ENCODE data around the gene CCL25.
"Not testable (repeated sequence)": the region's sequence is repeated elsewhere in the genome, so short reads cannot be mapped to it uniquely, and the experiment has no call there.

CCL25 gene, protein sequence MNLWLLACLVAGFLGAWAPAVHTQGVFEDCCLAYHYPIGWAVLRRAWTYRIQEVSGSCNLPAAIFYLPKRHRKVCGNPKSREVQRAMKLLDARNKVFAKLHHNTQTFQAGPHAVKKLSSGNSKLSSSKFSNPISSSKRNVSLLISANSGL

GRCh38 chr19:8052464-8052859 is at the start of gene CCL25:
Gene CCL25, plus strand, starts transcription at chr19:8052760. Its CDS starts 290 bp downstream, at chr19:8053050.
- DNase-seq (ENCODE audit: low read depth, low spot score): no peak

DNA sequence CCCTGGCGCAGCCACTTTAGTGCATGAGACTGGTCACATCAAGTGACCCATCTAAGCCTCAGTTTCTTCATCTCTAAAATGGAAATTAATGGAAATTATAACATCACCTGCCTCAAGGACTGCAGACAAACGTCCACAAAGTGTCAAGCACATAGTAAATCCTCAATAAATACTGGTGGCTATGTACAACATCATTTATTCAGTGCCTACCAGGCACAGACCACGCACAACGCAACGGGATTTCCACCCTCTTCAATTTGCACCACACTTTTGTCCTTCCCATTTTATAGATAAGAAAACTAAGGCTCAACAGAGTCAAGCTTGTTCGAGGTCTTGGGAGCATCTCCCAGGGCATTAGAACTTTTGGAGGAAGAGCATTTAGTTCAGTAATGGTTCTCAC is 48.6 kb upstream of the CCL25 start:
- DNase-seq (ENCODE audit: low read depth, low spot score): no peak

- no peak for DNase-seq (ENCODE audit: low read depth, low spot score)
Measured at GRCh38 chr19:8004723-8005513, 47.6 kb upstream of the CCL25 start.

DNA sequence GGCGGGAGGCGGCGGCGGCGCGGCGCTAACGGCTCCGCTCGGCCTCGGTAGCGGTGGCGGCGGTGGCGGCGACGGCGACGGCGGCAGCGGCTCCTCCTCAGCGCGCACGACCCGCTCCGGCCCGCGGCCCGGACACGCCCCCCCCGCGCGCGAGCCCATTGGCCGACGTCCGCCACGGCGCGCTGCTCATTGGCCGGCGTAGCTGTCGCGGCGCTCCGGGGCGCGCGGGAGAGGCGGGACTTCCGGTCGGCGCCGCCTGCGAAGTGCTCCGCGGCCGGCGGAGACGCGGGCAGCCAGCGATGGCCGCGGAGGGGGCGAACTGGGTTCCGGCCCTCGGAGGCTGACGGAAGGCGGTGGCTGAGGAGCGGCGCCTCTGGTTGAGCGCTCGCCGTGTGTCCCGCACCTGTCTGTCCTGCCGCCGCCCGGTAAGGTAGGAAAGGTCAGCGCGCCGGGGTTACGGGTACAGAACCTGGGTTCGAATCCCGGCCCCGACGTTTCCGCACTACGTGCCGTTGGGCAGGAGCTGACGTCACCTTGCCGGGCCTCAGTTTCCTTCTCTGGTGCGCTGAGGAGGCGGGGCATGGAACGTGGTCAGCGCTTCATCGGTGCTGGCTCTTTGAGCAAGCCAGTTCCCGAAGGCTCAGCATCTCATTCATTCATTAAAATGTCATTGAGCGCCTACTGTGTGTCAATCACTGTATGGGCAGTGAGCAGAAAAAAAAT is 46.9 kb upstream of the CCL25 start, which contains the start of gene ELAVL1:
ELAVL1 (minus strand) TSS at position 108 of the 723 bp plus-strand sequence. CDS start 13,826 bp downstream, outside the sequence.
- DNase-seq (ENCODE audit: low read depth, low spot score): peak; percentile 79

DNA sequence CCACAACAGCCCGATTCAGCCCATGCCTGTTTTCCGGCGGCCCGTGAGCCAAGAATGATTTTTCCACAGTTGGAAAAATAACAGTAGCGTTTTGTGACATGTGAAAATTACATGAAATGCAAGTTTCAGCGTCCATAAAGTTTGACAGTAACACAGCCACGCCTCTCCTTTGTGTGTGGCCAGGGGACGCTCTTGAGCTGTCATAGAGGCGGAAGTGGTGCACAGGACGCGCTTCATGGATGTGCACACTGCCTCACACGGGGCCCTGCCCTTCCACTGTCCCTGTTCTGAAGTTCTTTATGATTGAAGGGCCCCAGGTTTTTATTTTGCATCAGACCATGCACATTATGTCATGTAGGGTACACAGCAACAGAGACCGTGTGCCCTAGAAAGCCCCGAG is 34.8 kb upstream of the CCL25 start:
- DNase-seq (ENCODE audit: low read depth, low spot score): no peak

DNA sequence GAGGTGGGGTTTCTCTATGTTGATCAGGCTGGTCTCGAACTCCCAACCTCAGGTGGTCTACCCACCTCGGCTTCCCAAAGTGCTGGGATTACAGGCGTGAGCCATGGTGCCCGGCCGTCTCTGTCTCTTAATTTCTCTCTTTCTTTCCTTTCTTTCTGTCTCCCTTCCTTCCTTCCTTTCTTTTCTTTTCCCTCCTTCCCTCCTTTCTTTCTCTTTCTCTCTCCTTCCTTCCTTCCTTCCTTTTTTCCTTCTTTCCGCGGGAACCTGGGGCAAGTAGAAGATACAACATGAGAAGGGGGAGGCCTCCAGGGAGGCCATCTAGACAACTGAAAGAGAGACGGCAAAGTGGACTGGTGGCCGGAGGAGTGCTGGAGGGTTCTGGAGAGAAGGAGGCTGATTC is 31.9 kb upstream of the CCL25 start:
- no peak for DNase-seq (ENCODE audit: low read depth, low spot score)

GRCh38 chr19:8021374-8021773 is 31.2 kb upstream of the CCL25 start:
- no peak for DNase-seq (ENCODE audit: low read depth, low spot score)

DNA sequence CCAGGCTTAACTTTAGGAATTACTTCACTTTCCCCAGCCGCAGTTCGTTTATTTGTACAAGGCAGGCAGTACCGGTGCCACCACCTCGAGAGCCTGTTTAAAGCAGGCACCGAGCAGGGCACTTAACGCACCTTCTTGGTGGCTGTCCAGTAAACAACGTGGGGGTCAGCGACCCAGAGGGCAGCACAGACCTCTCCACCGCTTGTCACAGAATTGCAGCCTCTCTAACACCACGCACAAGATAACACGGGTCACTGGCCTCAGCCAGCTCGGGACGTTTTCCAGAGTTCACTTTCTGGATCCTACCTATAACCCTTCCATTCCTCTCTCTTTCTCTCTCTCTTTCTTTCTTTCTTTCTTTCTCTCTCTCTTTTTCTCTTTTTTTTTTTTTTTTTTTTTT is 30.3 kb upstream of the CCL25 start:
- no peak for DNase-seq (ENCODE audit: low read depth, low spot score)

GRCh38 chr19:8023371-8023770 is 29.2 kb upstream of the CCL25 start:
- DNase-seq (ENCODE audit: low read depth, low spot score): no peak

GRCh38 chr19:8024256-8024655 is 28.3 kb upstream of the CCL25 start:
- DNase-seq (ENCODE audit: low read depth, low spot score): not testable (repeated sequence)

- DNase-seq (ENCODE audit: low read depth, low spot score): no peak
Measured at GRCh38 chr19:8025316-8025715, 27.2 kb upstream of the CCL25 start.

- no peak for DNase-seq (ENCODE audit: low read depth, low spot score)
Measured at GRCh38 chr19:8028951-8029491, 23.5 kb upstream of the CCL25 start.

DNA sequence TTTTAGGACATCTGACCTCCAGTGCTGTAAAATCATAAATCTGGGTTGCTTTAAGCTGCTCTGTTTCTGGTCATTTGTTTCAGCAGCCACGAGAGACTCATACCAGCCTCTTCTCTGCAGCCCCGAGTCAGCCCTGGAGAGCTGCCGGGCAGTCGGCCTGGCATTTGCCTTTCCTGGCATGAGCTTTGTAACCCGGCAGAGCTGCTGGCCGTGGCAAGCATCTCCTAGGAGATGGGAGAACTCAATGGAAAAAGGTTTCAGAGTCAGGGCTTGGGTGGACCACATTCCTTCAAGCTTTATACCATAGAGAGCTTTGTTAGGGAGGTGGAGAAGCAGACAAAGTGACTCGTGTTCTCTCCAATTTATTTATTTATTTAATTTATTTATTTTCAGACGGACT is 21.6 kb upstream of the CCL25 start:
- no peak for DNase-seq (ENCODE audit: low read depth, low spot score)

- DNase-seq (ENCODE audit: low read depth, low spot score): not testable (repeated sequence)
Measured at GRCh38 chr19:8033287-8034177, 19.0 kb upstream of the CCL25 start.

DNA sequence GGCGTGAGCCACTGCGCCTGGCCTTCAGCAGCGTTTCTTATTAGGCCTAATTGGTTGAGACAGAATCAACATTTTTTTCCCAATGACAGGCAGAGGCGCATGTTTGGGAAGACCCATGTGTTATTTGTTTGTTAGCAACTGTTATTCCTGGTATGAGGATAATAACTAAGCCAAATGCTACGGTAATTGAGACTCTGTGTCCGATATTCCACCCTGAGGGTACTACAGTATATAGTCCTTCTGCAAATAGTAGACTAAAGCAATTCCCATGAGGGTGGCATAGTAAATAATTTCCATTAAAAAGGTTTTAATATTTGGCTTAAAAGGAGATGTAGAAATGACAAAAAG is 18.4 kb upstream of the CCL25 start:
- no peak for DNase-seq (ENCODE audit: low read depth, low spot score)

DNA sequence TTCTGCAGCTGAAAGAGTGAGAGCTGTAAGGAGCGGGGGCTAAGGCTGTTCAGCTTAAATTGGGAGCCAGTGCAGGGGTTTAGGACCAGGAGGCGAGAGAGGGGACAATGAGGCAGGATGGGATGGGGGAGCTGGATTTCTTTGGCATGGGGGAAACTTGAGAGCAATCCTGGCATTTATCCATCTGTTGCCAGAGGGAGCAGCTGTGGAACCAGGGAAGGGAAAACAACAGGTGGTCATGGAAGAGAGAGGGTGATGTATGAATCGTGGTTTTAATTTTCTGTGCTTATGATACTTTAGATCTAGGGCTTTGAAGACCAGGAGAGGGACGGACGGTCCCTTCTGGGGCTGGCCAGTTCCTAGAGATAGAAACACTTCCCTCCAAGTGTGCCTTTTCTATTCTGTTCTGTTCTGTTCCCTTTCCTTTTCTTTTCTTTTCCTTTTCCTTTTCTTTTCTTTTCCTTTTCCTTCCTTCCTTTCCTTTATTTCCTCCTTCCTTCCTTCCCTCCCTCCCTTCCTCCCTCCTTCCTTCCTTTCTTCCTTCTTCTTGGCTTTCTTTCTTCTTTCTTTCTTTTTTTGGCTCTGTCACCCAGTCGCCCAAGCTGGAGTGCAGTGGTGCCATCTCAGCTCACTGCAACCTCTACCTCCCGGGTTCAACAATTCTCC is 16.0 kb upstream of the CCL25 start:
- DNase-seq (ENCODE audit: low read depth, low spot score): no peak

- DNase-seq (ENCODE audit: low read depth, low spot score): no peak
Measured at GRCh38 chr19:8038815-8039214, 13.7 kb upstream of the CCL25 start.

GRCh38 chr19:8039231-8039630 is 13.3 kb upstream of the CCL25 start:
- DNase-seq (ENCODE audit: low read depth, low spot score): no peak

DNA sequence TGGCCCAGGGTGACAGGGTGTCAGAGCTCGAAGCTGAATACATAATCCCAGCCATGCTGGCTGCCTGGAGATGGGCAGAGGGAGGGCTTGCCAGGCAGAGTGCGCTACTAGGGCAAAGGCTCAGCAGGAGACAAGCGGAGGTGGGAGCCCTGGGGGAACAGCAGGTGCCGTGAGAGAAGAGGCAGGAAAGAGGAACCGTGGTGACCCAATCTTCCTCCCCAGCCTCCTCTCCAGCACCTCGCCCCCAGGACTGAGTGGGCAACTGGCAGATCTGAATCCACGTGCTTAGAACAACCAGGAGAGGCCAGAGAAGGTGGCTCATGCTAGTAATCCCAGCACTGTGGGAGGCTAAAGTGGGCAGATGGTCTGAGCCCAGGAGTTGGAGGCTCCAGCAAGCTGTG is 11.0 kb upstream of the CCL25 start:
- no peak for DNase-seq (ENCODE audit: low read depth, low spot score)

- DNase-seq (ENCODE audit: low read depth, low spot score): no peak
Measured at GRCh38 chr19:8042900-8043299, 9.7 kb upstream of the CCL25 start.

DNA sequence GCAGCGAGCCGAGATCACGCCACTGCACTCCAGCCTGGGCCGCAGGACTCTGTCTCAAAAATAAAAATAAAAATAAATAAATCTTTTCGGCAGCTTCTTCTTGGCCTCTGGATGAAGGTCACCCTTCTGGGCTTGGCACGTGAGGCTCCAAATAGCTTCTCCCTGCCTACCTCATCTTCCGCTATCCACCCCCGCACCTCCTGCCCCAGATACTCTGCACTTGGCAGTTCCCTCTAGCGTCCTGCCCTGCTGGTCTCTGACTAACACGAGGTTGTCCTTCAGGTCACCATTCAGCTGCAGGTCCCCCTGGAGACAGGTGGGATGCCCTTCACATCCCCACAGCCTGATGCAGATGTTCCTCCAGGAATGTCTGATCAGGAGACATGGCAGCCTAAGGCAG is 8.5 kb upstream of the CCL25 start:
- DNase-seq (ENCODE audit: low read depth, low spot score): no peak

Measured in activated naive CD8-positive, alpha-beta T cell treated with anti-CD3 and anti-CD28 coated beads, Interleukin-2, amount 50 U/mL, for 16 hours (primary cell).